ENCODE measurements around the gene IQCE.
"Not testable (repeated sequence)": the region's sequence is repeated elsewhere in the genome, so short reads cannot be mapped to it uniquely, and the experiment has no call there.

DNA sequence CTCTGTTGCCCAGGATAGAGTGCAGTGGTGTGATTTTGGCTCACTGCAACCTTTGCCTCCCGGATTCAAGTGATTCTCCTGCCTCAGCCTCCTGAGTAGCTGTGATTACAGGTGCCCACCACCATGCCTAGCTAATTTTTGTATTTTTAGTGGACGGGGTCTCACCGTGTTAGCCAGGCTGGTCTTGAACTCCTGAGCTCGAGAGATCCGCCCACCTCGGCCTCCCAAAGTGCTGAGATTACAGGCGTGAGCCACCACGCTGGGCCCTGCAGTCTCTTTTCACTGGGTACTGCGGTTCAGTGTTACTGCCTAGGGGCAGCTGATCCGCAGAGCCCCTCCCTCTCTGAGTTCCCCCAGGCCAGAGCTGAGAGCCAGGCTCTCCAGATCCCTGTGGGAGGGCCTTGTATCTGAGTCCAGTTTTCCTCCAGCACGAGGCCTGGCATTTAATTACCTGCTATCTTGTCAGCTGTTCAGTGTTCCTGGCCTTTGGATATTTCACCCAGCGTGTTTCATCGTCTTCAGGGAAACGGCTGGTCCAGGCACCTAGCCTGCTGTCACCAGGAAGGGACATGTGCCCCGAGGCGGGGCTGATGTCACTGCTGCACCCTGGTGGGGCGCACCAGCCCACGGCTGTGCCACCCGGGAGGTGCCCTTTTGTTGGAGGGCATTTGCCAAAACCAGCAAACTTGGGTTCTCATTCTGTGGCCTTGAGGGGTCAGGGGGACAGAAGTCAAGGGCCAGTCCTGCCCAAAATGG lies 22.7 kb upstream of the IQCE start:
- TF ChIP-seq, protein P1, sequence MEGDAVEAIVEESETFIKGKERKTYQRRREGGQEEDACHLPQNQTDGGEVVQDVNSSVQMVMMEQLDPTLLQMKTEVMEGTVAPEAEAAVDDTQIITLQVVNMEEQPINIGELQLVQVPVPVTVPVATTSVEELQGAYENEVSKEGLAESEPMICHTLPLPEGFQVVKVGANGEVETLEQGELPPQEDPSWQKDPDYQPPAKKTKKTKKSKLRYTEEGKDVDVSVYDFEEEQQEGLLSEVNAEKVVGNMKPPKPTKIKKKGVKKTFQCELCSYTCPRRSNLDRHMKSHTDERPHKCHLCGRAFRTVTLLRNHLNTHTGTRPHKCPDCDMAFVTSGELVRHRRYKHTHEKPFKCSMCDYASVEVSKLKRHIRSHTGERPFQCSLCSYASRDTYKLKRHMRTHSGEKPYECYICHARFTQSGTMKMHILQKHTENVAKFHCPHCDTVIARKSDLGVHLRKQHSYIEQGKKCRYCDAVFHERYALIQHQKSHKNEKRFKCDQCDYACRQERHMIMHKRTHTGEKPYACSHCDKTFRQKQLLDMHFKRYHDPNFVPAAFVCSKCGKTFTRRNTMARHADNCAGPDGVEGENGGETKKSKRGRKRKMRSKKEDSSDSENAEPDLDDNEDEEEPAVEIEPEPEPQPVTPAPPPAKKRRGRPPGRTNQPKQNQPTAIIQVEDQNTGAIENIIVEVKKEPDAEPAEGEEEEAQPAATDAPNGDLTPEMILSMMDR (IDR thresholded peaks at IDR 0.05), result not testable (repeated sequence)
- not testable (repeated sequence) for TF ChIP-seq POLR2A (IDR thresholded peaks at IDR 0.05)
